ENCODE data around the gene PCDHB12.
"Not testable (repeated sequence)": the region's sequence is repeated elsewhere in the genome, so short reads cannot be mapped to it uniquely, and the experiment has no call there.

PCDHB12 gene

GRCh38 chr5:141208478-141208877 is at the start of gene PCDHB12:
Gene PCDHB12 (plus strand): TSS chr5:141208719. CDS start chr5:141208908, 189 bp downstream.
- no peak for DNase-seq

GRCh38 chr5:141172381-141173204 is 35.9 kb upstream of the PCDHB12 start, which contains the start of gene PCDHB7:
Gene PCDHB7 (plus strand): TSS chr5:141172644. CDS start chr5:141172836, 192 bp downstream.
- no peak for DNase-seq

- not testable (repeated sequence) for DNase-seq
Observed at GRCh38 chr5:141174291-141175104, 34.0 kb upstream of the PCDHB12 start.

DNA sequence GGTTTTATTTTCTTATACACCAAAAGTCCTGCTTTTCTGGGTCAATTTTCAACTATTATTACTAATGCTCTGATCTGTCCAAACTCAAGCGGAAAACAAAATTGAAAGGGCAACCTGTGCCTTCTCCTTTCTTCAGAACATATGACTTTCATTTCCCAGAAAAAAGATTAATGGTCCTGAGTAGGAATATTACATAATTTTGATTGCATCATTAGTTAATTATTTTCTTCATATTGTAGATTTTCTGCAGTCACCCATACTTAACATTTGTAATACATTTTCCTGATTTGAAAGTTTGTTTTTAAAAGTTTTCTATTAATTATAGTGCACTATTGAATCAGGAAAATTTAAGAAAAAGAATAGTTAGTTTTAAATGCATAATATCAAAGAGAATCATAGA is 32.6 kb upstream of the PCDHB12 start:
- no peak for DNase-seq

DNA sequence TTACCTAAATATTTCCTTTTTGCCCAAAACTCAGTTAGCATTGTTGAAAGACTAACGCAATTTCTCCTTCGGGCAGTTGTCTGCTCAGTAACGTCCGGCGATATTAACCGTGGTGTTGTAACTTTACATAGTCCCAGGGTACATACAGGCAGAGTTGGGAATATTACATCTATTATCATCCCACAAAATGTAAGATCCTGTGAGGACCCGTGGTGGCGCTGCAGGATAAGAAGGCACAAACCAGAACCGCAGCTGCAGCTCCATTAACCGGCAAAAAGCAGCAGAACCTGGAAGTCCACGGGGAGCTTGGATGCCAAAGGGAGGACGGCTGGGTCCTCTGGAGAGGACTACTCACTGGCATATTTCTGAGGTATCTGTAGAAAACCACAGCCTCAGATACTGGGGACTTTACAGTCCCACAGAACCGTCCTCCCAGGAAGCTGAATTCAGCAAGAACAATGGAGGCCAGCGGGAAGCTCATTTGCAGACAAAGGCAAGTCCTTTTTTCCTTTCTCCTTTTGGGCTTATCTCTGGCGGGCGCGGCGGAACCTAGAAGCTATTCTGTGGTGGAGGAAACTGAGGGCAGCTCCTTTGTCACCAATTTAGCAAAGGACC is 30.8 kb upstream of the PCDHB12 start, which contains the start of gene PCDHB8:
TSS of gene PCDHB8 (plus strand) at position 214 of the 615 bp plus-strand sequence. CDS start at position 459, 245 bp downstream.
- not testable (repeated sequence) for DNase-seq

DNA sequence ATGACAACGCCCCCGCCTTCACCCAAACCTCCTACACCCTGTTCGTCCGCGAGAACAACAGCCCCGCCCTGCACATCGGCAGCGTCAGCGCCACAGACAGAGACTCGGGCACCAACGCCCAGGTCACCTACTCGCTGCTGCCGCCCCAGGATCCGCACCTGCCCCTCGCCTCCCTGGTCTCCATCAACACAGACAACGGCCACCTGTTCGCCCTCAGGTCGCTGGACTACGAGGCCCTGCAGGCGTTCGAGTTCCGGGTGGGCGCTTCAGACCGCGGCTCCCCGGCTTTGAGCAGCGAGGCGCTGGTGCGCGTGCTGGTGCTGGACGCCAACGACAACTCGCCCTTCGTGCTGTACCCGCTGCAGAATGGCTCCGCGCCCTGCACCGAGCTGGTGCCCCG is 29.1 kb upstream of the PCDHB12 start:
- not testable (repeated sequence) for DNase-seq

GRCh38 chr5:141179876-141180275 is 28.6 kb upstream of the PCDHB12 start:
- not testable (repeated sequence) for DNase-seq

GRCh38 chr5:141180313-141180712 is 28.2 kb upstream of the PCDHB12 start:
- DNase-seq, result no peak

DNA sequence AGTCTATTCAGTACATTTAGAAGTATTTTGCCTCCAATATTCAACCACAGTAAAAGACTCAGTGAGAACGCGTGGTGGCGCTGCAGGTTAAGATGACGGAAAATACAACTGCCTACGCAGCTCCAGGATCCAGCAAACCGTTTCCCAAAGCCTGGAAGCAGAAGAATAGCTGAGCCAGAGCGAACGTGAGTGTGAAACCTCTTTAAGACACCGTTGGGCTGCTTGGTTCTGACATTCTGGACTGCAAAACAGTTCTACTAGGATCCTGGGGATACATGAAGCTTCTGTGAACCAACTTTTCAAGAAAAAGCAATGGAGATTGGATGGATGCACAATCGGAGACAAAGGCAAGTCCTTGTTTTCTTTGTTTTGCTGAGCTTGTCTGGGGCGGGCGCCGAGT is 26.3 kb upstream of the PCDHB12 start, which contains the start of gene PCDHB16:
TSS of gene PCDHB16 (plus strand) at position 140 of the 400 bp plus-strand sequence. CDS start at position 313, 173 bp downstream.
- no peak for DNase-seq

GRCh38 chr5:141184117-141184855 is 24.2 kb upstream of the PCDHB12 start:
- not testable (repeated sequence) for DNase-seq

GRCh38 chr5:141186897-141187512 is 21.5 kb upstream of the PCDHB12 start, which contains the start of gene PCDHB9:
Gene PCDHB9 (plus strand): TSS chr5:141187161. CDS start chr5:141187319, 158 bp downstream.
- DNase-seq, result no peak

DNA sequence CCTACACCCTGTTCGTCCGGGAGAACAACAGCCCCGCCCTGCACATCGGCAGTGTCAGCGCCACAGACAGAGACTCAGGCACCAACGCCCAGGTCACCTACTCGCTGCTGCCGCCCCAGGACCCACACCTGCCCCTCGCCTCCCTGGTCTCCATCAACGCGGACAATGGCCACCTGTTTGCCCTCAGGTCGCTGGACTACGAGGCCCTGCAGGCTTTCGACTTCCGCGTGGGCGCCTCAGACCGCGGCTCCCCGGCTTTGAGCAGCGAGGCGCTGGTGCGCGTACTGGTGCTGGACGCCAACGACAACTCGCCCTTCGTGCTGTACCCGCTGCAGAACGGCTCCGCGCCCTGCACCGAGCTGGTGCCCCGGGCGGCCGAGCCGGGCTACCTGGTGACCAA is 19.8 kb upstream of the PCDHB12 start:
- not testable (repeated sequence) for DNase-seq

- DNase-seq, result not testable (repeated sequence)
Observed at GRCh38 chr5:141189131-141189530, 19.4 kb upstream of the PCDHB12 start.

DNA sequence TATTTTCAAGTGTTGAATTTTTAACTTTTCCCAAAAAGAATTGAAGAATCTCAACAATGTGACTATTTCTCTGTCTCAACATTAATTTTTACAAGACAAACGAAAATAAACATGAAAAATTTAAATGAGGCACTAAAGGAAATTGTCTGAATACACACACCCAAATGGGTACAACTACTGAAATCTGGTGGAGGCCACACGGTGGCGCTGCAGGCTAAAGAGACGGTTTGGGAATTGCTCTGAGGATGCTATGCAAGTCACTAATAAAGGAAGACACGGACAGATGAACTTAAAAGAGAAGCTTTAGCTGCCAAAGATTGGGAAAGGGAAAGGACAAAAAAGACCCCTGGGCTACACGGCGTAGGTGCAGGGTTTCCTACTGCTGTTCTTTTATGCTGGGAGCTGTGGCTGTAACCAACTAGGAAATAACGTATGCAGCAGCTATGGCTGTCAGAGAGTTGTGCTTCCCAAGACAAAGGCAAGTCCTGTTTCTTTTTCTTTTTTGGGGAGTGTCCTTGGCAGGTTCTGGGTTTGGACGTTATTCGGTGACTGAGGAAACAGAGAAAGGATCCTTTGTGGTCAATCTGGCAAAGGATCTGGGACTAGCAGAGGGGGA is 16.3 kb upstream of the PCDHB12 start, which contains the start of gene PCDHB10:
TSS of gene PCDHB10 (plus strand) at position 244 of the 616 bp plus-strand sequence. CDS start at position 444, 200 bp downstream.
- no peak for DNase-seq

GRCh38 chr5:141194332-141194731 is 14.2 kb upstream of the PCDHB12 start:
- DNase-seq, result not testable (repeated sequence)

DNA sequence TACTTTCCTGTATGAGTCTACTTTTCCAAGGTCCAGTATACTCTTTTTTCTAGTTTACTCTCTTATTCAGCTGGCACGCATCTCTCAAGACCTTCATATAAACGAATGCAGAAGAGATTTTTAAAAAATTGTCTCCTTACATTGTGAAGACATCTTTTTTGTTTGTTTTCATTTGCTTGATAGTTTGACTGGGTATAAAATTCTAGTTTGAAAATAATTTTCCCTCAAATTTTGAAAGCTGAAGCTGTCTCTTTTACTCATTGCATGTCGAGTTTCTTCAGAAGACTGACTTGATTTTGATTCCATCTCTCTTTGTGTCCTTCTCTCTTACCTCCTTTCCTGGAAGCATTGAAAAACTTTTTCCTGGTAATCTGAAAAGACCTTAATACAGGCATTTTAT is 12.2 kb upstream of the PCDHB12 start:
- no peak for DNase-seq

- peak; percentile 58 for DNase-seq
Observed at GRCh38 chr5:141199359-141200235, 8.9 kb upstream of the PCDHB12 start, which contains the start of gene PCDHB11. Gene PCDHB11 (plus strand): TSS chr5:141199627. CDS start chr5:141199775, 148 bp downstream.

GRCh38 chr5:141201126-141201525 is 7.4 kb upstream of the PCDHB12 start:
- DNase-seq, result not testable (repeated sequence)

DNA sequence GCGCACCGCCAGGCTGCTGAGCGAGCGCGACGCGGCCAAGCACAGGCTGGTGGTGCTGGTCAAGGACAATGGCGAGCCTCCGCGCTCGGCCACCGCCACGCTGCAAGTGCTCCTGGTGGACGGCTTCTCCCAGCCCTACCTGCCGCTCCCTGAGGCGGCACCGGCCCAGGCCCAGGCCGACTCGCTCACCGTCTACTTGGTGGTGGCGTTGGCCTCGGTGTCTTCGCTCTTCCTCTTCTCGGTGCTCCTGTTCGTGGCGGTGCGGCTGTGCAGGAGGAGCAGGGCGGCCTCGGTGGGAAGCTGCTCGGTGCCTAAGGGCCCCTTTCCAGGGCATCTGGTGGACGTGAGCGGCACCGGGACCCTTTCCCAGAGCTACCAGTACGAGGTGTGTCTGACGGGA is 6.9 kb upstream of the PCDHB12 start:
- DNase-seq, result not testable (repeated sequence)

DNA sequence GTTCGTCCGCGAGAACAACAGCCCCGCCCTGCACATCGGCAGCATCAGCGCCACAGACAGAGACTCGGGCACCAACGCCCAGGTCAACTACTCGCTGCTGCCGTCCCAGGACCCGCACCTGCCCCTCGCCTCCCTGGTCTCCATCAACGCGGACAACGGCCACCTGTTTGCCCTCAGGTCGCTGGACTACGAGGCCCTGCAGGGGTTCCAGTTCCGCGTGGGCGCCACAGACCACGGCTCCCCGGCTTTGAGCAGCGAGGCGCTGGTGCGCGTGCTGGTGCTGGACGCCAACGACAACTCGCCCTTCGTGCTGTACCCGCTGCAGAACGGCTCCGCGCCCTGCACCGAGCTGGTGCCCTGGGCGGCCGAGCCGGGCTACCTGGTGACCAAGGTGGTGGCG is 1.8 kb downstream of the PCDHB12 start:
- DNase-seq, result not testable (repeated sequence)
